RWPE1 (cell line): ENCODE measurements around the gene UBE4B.

Experiments used
- CTCF ChIA-PET: fragments of 350-600 bp; sonication (Branson Sonifier 250); formaldehyde crosslinking; extraction: SDS; loops from one replicate; lab custom pipeline; 2021; lab: Yijun Ruan, JAX
- POLR2A ChIA-PET: fragments of 400-600 bp; formaldehyde crosslinking; extraction: SDS; loops from one replicate; lab custom pipeline; 2020; ENCODE audit warnings: antibody characterized with exemption; ENCODE audit not compliant: low non-redundant PET; lab: Yijun Ruan, JAX
- DNase-seq: peaks from one replicate; pipeline ENCODE4 v3.0.0; 2012; ENCODE audit warnings: low spot score
- H3K27ac ChIP-seq: fragments of 450-650 bp; 2 replicates; pipeline ENCODE4 v1.5.1; 2017
- TF ChIP-seq, protein P1 (sequence below): fragments of 450-650 bp; conservative IDR thresholded peaks from 2 replicates; pipeline ENCODE4 v1.5.1; 2017; ENCODE audit warnings: low read depth, mild to moderate bottlenecking

The UBE4B gene

DNA sequence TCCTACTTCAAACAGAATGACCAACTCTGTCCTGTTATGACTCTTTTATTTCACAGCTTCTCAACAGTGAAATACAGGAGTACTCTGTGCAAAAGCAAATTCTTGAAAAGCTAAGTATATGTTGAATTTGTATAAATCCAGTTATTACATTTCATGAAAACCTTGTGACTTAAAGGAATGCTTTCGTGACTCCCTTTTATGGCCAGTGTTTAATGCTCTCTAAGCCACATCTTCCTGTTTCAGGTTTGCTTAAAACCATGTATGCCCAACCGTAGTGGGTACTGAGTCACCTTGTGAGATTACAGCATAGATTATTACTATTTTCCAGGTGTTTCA, 137.4 kb downstream of the UBE4B start:
- TF ChIP-seq, protein P1, sequence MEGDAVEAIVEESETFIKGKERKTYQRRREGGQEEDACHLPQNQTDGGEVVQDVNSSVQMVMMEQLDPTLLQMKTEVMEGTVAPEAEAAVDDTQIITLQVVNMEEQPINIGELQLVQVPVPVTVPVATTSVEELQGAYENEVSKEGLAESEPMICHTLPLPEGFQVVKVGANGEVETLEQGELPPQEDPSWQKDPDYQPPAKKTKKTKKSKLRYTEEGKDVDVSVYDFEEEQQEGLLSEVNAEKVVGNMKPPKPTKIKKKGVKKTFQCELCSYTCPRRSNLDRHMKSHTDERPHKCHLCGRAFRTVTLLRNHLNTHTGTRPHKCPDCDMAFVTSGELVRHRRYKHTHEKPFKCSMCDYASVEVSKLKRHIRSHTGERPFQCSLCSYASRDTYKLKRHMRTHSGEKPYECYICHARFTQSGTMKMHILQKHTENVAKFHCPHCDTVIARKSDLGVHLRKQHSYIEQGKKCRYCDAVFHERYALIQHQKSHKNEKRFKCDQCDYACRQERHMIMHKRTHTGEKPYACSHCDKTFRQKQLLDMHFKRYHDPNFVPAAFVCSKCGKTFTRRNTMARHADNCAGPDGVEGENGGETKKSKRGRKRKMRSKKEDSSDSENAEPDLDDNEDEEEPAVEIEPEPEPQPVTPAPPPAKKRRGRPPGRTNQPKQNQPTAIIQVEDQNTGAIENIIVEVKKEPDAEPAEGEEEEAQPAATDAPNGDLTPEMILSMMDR, result no peak
- ChIA-PET POLR2A (no interaction called here), CTCF (interaction anchor here (0.7 kb wide), 1 partner anchor 1064 kb away, joined by 3 read pairs; no protein-coding TSS in a partner anchor)
- no peak overlapping the region for H3K27ac ChIP-seq
- no peak for DNase-seq

DNA sequence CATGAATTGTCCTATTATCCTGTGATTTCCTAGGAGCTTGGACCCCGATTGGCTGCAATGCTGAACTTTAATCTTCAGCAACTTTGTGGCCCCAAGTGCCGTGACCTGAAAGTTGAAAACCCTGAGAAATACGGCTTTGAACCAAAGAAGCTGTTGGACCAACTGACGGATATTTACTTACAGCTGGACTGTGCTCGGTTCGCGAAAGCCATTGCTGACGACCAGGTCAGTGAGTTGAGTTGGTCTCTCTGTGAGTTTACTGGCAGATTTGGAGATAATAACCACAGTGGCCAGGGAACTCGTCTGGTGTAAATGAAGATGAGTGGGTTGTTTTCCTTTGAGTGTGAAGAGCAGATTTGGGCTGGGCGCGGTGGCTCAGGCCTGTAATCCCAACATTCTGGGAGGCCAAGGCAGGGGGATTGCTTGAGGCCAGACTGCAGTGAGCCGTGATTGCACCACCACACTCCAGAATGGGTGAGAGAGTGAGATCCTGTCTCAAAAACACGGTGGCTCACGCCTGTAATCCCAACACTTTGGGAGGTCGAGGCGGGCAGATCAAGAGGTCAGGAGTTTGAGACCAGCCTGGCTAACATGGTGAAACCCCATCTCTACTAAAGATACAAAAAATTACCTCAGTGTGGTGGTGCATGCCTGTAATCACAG, 138.5 kb downstream of the UBE4B start:
- ChIA-PET CTCF (interaction anchor here (0.6 to 0.7 kb wide), 2 partner anchors 14 to 220 kb away, joined by 3 to 4 read pairs; no protein-coding TSS in a partner anchor), POLR2A (no interaction called here)
- TF ChIP-seq, protein P1, result no peak
- DNase-seq, result no peak
- no peak overlapping the region for H3K27ac ChIP-seq

DNA sequence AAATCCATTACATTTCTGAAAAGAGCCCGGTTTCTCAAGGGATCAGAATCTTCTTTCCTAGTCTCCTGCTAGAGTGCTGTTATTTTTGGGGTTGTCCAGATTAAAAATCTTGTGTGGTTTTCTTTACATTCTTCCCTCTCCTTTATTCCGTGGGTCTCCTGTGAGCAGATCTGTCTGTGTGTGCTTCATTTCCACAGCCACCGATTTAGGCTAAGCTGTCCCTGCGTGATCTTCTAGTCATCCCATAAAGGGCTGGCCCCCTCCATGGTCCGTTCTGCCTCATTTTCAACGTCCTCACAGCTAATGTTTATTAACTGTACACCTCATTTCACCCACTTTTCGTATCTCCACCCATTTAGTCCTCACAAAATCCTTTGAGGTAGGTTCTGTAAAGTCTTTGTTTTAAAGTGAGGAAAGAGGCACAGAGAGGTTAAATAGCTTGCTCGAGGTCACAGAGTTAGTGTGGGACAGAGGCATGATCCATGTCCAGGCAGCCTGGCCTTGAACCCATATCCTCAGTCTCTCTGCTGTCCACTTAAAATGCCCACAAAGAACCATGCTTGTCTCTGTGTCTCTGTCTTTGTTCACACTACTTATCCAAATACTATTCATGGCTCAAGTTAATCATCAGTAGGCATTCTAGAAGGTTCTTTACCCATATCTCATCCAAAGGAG, 139.4 kb downstream of the UBE4B start:
- TF ChIP-seq, protein P1, result no peak
- POLR2A ChIA-PET, result no interaction called here
- no peak overlapping the region for H3K27ac ChIP-seq
- DNase-seq, result no peak
- CTCF ChIA-PET, result interaction anchor here (0.7 kb wide), 1 partner anchor 13 kb away, joined by 3 read pairs; no protein-coding TSS in a partner anchor

DNA sequence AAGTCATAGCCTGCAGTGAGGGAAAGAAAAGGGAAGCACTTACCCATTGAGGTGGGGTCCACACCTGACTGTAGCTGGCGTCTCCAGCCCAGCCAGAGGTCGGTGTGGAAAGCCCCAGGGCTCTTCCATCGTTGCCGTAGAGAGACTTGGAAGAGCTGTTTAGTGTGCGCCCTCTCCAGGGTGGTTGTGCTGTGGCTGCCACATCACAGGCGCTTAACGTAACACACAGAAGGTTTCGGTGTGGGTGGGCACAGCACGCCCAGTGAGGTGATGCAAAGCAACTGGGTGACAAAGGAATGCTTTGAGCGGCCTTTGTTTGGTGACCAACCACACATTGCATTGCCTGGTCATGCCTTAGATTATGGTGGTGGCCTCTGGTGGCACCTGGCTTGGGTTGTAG, 140.8 kb downstream of the UBE4B start:
- TF ChIP-seq, protein P1, result no peak
- no peak for DNase-seq
- no peak overlapping the region for H3K27ac ChIP-seq
- CTCF ChIA-PET, result interaction anchor here (0.6 kb wide), 1 partner anchor 11 kb away, joined by 4 read pairs; no protein-coding TSS in a partner anchor
- POLR2A ChIA-PET, result no interaction called here

DNA sequence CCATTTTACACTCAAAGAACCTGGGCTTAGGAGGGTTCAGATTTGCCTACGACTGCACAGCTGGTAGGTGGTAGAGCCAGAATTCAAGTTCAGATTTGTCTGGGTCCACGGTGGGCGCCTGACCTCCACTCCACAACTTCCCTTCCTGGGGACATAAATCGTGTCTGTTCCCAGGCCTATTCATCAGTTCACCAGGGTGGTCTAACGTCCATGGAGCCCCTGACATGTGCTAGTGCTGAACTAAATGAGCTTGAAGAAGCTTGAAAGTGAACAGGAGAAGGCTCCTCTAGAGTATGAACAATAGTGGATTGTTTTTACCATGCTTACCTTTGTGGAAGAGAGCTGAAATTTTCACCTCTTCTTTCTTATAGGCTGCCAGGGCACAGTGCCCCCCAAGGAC, 145.1 kb downstream of the UBE4B start:
- ChIA-PET CTCF (no interaction called here), POLR2A (no interaction called here)
- TF ChIP-seq, protein P1, result no peak

DNA sequence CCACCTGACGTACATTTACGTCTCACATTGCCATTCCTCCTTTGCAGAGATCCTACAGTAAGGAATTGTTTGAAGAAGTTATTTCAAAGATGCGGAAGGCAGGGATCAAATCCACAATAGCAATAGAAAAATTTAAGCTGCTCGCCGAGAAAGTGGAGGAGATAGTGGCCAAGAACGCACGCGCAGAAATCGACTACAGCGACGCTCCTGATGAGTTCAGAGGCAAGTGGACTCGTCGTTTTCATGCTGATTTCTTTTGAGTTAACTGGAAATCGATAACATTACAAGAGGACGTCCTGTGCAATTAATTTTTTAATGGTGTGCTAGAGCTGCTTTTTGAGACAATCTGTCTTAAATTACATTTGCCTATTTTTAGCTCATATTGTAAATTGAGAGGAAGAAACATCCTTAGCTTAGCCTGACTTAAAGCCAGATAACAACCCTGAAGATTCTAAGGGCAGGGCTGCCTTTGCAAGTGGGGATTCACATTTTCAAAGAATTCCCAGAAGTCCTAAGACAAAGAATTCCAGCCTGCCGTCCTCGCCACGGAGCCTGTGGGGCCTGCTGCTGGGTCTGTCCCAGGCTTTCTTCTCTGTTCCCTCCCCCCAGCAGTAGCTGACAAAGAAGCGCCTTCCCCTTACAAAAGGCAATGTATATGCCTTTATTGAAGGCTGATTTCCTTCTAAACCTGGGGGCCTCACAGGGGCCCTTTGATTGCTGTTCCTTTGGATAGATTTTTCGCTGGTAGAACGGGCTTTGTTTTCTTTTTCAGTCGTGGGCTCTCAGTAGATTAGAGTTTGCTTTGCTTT, 146.0 kb downstream of the UBE4B start:
- H3K27ac ChIP-seq, result no peak overlapping the region
- TF ChIP-seq, protein P1, result no peak
- DNase-seq, result no peak
- ChIA-PET POLR2A (no interaction called here), CTCF (no interaction called here)

More for the DNA sequence above, 145.1 kb downstream of the UBE4B start:
- H3K27ac ChIP-seq, result no peak overlapping the region
- no peak for DNase-seq
